SK-N-MC (cell line): ENCODE data around the gene MEIS2.

Experiments used
- EZH2 ChIP-seq: fragments of 200-600 bp; sonication (generic); IDR thresholded peaks from one replicate; pipeline ENCODE4 v1.6.1; 2017; ENCODE audit warnings: antibody characterized with exemption
- POLR2AphosphoS5 ChIP-seq: IDR thresholded peaks from 2 replicates; pipeline ENCODE4 v1.6.1; 2012; ENCODE audit warnings: mild to moderate bottlenecking, low read depth, low read length, borderline replicate concordance

DNA sequence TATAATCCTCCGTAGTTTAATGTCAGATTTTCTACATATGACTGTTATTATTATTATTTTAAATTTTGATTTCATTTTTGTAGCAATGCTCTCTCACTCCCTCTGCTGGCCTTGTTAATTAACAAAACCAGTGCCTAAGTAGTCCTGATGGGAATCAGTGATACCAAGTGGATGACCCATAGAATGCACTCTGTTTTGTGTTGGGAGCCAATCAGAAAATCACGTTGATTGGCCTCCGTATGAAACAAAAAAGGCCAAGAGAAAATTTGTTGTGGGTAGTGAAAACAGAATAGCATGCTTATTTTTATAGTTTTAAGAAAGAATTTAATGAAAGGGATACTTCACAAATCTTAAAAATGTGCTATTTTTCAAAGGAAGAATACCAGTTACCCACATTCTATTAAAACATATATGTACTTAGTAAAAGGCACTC is 34.4 kb upstream of the MEIS2 start:
- TF ChIP-seq POLR2AphosphoS5 (no peak), EZH2 (no peak)
